Stimulated activated CD8-positive, alpha-beta memory T cell treated with anti-CD3 and anti-CD28 coated beads, Interleukin-15, amount 100 ng/mL, for 1 hour (primary cell): ENCODE measurements around the gene BBC3.

Experiments
- DNase-seq: peaks from one replicate; pipeline ENCODE4 v3.0.0-alpha.2; 2020; ENCODE audit warnings: low read depth

BBC3 gene

GRCh38 chr19:47188507-47189033 is 42.4 kb downstream of the BBC3 start:
- DNase-seq = no peak

DNA sequence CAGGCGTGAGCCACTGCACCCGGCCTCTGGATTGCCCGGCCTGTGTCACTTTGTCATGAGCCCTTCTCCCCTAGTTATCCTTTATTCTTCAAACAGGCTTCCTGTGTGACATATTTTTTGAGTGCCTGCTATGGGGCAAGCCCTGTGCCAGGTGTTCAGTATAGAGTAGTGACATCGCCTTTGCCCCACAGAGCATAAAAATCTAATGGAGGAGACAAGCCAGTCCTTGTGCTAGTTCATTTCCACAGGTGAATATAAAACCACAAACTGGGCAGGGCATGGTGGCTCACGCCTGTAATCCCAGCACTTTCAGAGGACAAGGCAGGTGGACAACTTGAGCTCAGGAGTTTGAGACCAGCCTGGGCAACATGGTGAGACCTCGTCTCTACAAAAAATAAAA is 43.2 kb downstream of the BBC3 start:
- no peak for DNase-seq

GRCh38 chr19:47187335-47187655 is 43.7 kb downstream of the BBC3 start:
- DNase-seq = no peak

GRCh38 chr19:47186446-47187334 is 44.3 kb downstream of the BBC3 start:
- DNase-seq = peak; percentile 38

- no peak for DNase-seq
These were observed 47.4 kb downstream of the BBC3 start for GRCh38 chr19:47183601-47184000.

- no peak for DNase-seq
These were observed 51.2 kb downstream of the BBC3 start for GRCh38 chr19:47179653-47180310.

DNA sequence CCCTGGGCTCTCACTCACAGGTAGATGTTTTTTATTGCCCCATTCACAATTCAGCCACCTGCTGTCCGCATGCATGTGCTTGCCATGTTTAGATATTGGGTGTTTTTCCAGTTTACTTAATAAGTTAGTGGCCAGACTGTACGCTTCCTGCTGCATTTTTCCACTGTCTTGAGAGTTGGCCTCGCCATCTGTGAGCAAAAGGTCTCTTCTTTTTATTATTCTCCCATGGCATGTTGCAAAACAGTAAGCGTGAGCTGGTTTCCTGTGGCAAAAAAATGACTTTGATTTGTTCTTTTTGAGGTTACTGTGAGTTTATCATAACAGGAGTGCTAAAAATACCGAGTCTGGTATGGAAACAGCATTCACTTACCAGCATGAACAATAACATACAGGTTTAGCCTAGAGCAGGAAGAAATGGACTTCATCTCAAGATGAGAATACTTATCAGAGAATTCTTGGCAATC is 54.3 kb downstream of the BBC3 start:
- DNase-seq = no peak

- no peak for DNase-seq
These were observed 54.9 kb downstream of the BBC3 start for GRCh38 chr19:47176071-47176626.

GRCh38 chr19:47172666-47173455 is 58.1 kb downstream of the BBC3 start:
- no peak for DNase-seq
